H1 (cell line): ENCODE data around the gene MEIS2. TPM values are rescaled to one million over a fixed set of nuclear protein-coding genes. Genes with fewer than 3 reads are reported as not detected.

Source experiments
- CBX5 ChIP-seq: fragments of 300-800, 300-1000 bp; sonication (generic); IDR thresholded peaks from 2 replicates; pipeline ENCODE4 v1.7.1; 2016; ENCODE audit warnings: antibody characterized with exemption, low read length, low read depth
- CEBPB ChIP-seq: IDR thresholded peaks from 2 replicates; pipeline ENCODE4 v1.6.1; 2012; ENCODE audit warnings: low read depth, low read length
- CHD7 ChIP-seq: fragments of 300-600 bp; sonication (generic); IDR thresholded peaks from 2 replicates; pipeline ENCODE4 v1.7.1; 2012; ENCODE audit warnings: low read length, moderate library complexity, mild to moderate bottlenecking, inconsistent platforms; ENCODE audit not compliant: insufficient replicate concordance
- TBP ChIP-seq: IDR thresholded peaks from 2 replicates; pipeline ENCODE4 v1.6.1; 2011; ENCODE audit warnings: low read depth, low read length, improper control_type of control experiment
- ZNF274 ChIP-seq: IDR thresholded peaks from 2 replicates; pipeline ENCODE4 v1.7.0; 2012; ENCODE audit warnings: low read length, borderline replicate concordance; ENCODE audit errors: extremely low read depth
- polyA plus RNA-seq, 7 experiments: library from polyadenylated mRNA; depleted of rRNA in 3 of 7; stranded (reverse) in 5 of 7; unstranded in 2 of 7; fragments of >200 nt in 5 of 7; fragments of 200-250 nt in 2 of 7; gene quantifications; 1 replicate in 5 of 7; 2 replicates in 1 of 7; 4 replicates in 1 of 7; pipeline versions ENCODE4 v1.2.1 to v1.2.3, GENCODE V29; 2011 to 2013; ENCODE audit warnings: missing spikeins in 2 of 7, mixed read lengths in 2 of 7
- total RNA-seq: library from RNA; stranded (reverse); fragmentation: NEBNext Ultra II Directional; extraction: Animal tissue kit (Norgen Biotek cat#: 25700); gene quantifications from 2 replicates; pipeline ENCODE4 v1.2.1, GENCODE V29; 2021

MEIS2 gene
- total and polyA plus RNA-seq, 2 of the 8 experiments (the other 6 are each of a cell fraction or from before 2014, with no cell fraction given): 0.22 to 1.2 TPM

GRCh38 chr15:36884518-36884875 is 215.9 kb downstream of the MEIS2 start (continued):
- no peak for TF ChIP-seq CHD7
- no peak for TF ChIP-seq CEBPB
- no peak for TF ChIP-seq CBX5
- no peak for TF ChIP-seq TBP
- no peak for TF ChIP-seq ZNF274
